ENCODE data around the gene CFAP54.
A peak's percentile ranks its signal among the peaks of the same experiment; 100 is the strongest.

Gene CFAP54

DNA sequence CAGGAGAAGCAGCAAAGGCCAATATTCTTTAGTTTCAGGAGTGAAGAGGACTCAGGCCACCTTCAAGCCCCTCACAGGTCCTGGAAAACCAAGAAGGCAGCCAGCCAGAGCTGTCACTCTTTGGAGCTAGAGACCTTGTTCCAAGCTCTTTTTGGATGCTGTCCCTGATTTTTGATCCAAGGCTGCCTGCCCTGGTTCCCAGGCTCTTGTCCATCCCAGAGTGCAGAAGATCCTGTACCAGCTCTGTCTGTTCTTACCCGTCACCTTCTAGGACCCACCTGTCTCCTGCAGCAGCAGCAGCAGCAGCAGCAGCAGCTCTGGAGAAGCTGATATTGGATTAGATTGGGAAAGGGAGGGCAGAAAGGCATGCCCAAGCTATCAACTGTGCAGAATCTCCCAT is 260.6 kb downstream of the CFAP54 start:
- no peak overlapping the region for H3K4me3 ChIP-seq (ENCODE audit: low read depth, low read length)
- no peak for TF ChIP-seq CTCF (IDR thresholded peaks at IDR 0.05; ENCODE audit: low read depth, low read length)

DNA sequence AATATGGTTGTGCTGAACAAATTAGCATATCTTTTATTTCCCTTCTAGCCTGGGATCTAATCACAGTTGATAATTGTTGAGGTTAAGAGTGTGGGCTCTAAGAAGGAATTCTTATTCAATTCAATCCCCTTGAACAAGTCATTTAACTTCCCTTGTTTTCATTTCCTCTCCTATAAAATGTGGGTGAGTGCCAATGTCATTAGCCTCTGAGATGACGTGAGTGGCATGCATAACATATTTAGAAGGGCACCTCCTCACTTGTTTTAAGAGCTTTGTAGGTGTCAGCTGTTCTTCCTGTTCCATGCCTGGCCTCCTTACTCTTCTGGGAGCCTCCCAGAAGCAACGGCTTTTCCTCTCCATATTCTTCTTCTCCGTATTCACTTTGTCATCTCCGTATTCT is 262.2 kb downstream of the CFAP54 start:
- no peak for TF ChIP-seq CTCF (IDR thresholded peaks at IDR 0.05; ENCODE audit: low read depth, low read length)
- H3K4me3 ChIP-seq (ENCODE audit: low read depth, low read length): no peak overlapping the region

DNA sequence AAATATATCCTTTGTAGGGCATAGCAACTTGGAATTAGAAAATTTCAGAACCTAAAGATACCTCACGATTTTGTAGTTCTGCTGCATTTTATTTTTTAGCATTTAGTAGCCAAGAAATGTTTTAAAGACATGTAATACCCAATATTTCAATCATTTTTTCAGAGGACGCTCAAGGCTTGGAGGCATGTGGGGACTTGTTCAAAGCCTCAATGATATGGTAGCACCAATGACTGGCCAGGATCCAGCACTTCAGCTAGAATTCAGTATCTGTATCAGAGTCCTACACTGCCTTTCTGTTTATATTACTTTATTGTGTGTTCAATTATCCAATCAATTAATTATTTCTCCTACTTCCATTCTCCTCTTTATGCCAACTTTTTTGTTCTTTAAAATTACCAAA is 262.8 kb downstream of the CFAP54 start:
- no peak overlapping the region for H3K4me3 ChIP-seq (ENCODE audit: low read depth, low read length)
- TF ChIP-seq CTCF (IDR thresholded peaks at IDR 0.05; ENCODE audit: low read depth, low read length): no peak

DNA sequence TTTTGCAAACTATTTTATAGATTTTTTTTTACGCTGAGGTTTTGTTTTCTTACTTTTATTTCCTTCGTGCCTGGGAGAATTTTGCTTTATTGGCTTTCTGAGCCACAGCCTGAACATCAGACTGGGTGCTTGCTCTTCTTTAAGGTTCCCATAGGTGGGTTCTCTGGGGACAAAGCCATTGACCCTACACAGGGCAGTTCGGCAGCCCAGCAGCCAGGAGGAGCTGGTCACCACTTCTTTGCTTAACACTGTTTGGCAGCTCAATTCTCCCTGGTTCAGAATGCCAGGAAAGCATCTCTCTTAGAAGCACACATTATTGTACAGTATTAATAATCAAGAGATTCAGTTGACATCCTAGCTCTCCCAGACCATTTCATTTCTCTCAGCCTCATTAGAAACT is 276.9 kb downstream of the CFAP54 start:
- peak; percentile 56 for TF ChIP-seq CTCF (IDR thresholded peaks at IDR 0.05; ENCODE audit: low read depth, low read length)
- H3K4me3 ChIP-seq (ENCODE audit: low read depth, low read length): no peak overlapping the region

- no peak for TF ChIP-seq CTCF (IDR thresholded peaks at IDR 0.05; ENCODE audit: low read depth, low read length)
- H3K4me3 ChIP-seq (ENCODE audit: low read depth, low read length): no peak overlapping the region
Measured at GRCh38 chr12:96769400-96769799, 280.0 kb downstream of the CFAP54 start.

DNA sequence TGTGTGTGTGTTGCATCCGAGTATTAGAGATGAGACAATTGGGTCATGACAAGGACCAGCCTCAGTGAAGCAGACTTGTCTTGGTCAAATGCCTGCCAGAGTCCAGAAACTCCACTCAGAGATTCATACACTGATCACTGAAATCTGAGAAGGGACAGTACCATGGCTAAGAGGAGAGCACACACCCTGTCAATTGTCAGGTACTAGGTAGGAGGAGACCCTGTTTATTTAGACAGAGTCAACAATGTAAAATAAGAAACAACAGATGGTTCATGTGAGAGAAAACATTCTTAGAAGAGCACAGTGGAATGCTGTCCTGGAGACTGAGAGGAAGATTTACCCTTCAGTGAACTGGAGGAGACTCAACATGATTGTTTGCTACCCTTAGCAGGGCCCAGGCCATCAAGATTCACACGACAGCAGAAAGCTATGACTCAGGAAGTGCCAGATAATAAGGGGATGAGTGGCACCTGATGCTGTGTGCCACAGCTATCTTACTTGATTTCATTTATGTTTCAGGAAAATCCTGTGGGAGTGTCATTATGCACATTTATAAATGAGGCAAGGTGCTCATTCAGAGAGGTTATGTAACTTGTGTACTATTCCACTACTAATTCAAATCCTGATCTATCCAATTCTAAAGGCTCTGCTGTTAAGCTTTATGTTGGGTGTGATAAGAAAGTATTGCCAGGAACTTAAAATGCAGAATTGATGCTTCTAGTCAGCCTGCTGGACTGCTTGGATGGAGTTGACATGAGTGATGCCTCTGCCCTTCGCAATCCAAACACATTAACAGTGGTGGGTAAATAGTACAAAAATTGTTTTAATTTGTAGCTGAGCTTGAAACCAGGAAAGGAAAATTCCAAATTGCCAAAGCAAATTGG is 281.1 kb downstream of the CFAP54 start:
- no peak overlapping the region for H3K4me3 ChIP-seq (ENCODE audit: low read depth, low read length)
- no peak for TF ChIP-seq CTCF (IDR thresholded peaks at IDR 0.05; ENCODE audit: low read depth, low read length)

GRCh38 chr12:96773031-96773430 is 283.7 kb downstream of the CFAP54 start:
- TF ChIP-seq CTCF (IDR thresholded peaks at IDR 0.05; ENCODE audit: low read depth, low read length): no peak
- H3K4me3 ChIP-seq (ENCODE audit: low read depth, low read length): no peak overlapping the region

Measured in WI38 (cell line).